GM21737 (cell line): ENCODE measurements around the gene FRRS1.

ENCODE experiments used
- ATAC-seq: cut with Tn5 transposase; IDR thresholded peaks from one replicate; pipeline ENCODE4 v1.9.1; 2021; ENCODE audit warnings: mild to moderate bottlenecking, moderate library complexity; ENCODE audit not compliant: unreplicated experiment

The FRRS1 gene

GRCh38 chr1:99681583-99681982 is 84.9 kb downstream of the FRRS1 start:
- ATAC-seq, result no peak

- no peak for ATAC-seq
Measured at GRCh38 chr1:99680270-99680669, 86.2 kb downstream of the FRRS1 start.

GRCh38 chr1:99677416-99677815 is 89.0 kb downstream of the FRRS1 start:
- ATAC-seq, result no peak

GRCh38 chr1:99676876-99677275 is 89.6 kb downstream of the FRRS1 start:
- no peak for ATAC-seq

- no peak for ATAC-seq
Measured at GRCh38 chr1:99675994-99676393, 90.4 kb downstream of the FRRS1 start.

GRCh38 chr1:99675292-99675691 is 91.1 kb downstream of the FRRS1 start:
- no peak for ATAC-seq

GRCh38 chr1:99674115-99675064 is 92.0 kb downstream of the FRRS1 start:
- ATAC-seq, result no peak

GRCh38 chr1:99673315-99673714 is 93.1 kb downstream of the FRRS1 start:
- no peak for ATAC-seq

GRCh38 chr1:99672530-99673213 is 93.8 kb downstream of the FRRS1 start:
- ATAC-seq, result no peak

- no peak for ATAC-seq
Measured at GRCh38 chr1:99672038-99672437, 94.4 kb downstream of the FRRS1 start.

GRCh38 chr1:99670583-99670982 is 95.9 kb downstream of the FRRS1 start:
- ATAC-seq, result no peak

- ATAC-seq, result no peak
Measured at GRCh38 chr1:99669821-99670220, 96.6 kb downstream of the FRRS1 start.

- ATAC-seq, result no peak
Measured at GRCh38 chr1:99669376-99669775, 97.1 kb downstream of the FRRS1 start.

GRCh38 chr1:99665212-99665611 is 101.2 kb downstream of the FRRS1 start:
- no peak for ATAC-seq

- ATAC-seq, result no peak
Measured at GRCh38 chr1:99663501-99663900, 102.9 kb downstream of the FRRS1 start.

GRCh38 chr1:99662539-99663080 is 103.8 kb downstream of the FRRS1 start:
- ATAC-seq, result no peak

GRCh38 chr1:99661780-99662179 is 104.7 kb downstream of the FRRS1 start:
- ATAC-seq, result no peak

GRCh38 chr1:99660496-99660895 is 105.9 kb downstream of the FRRS1 start:
- no peak for ATAC-seq

- no peak for ATAC-seq
Measured at GRCh38 chr1:99659755-99660210, 106.7 kb downstream of the FRRS1 start.
